Stimulated activated naive CD4-positive, alpha-beta T cell treated with Interleukin-2 at 50 U/mL for 16 hours (primary cell): ENCODE data around the gene DNAJC18.
"Not testable (repeated sequence)": the region's sequence is repeated elsewhere in the genome, so short reads cannot be mapped to it uniquely, and the experiment has no call there.

ENCODE experiments used
- DNase-seq: peaks from one replicate; lab custom pipeline; 2025; lab: John Stamatoyannopoulos, UW

DNAJC18 gene

GRCh38 chr5:139426203-139426885, 13.0 kb downstream of the DNAJC18 start:
- no peak for DNase-seq

- DNase-seq: no peak
Observed at GRCh38 chr5:139425497-139425896, 13.8 kb downstream of the DNAJC18 start.

GRCh38 chr5:139422307-139422893, 16.9 kb downstream of the DNAJC18 start:
- peak; percentile 9 for DNase-seq

- DNase-seq: no peak
Observed at GRCh38 chr5:139419226-139420192, 19.8 kb downstream of the DNAJC18 start.

- DNase-seq: no peak
Observed at GRCh38 chr5:139418793-139419192, 20.5 kb downstream of the DNAJC18 start.

GRCh38 chr5:139417214-139417613, 22.1 kb downstream of the DNAJC18 start:
- no peak for DNase-seq

- DNase-seq: no peak
Observed at GRCh38 chr5:139416651-139417050, 22.7 kb downstream of the DNAJC18 start.

- no peak for DNase-seq
Observed at GRCh38 chr5:139415869-139416268, 23.5 kb downstream of the DNAJC18 start.

GRCh38 chr5:139415221-139415861, 24.0 kb downstream of the DNAJC18 start:
- DNase-seq: peak; percentile 17

GRCh38 chr5:139414581-139415130, 24.7 kb downstream of the DNAJC18 start:
- DNase-seq: no peak

GRCh38 chr5:139413963-139414362, 25.4 kb downstream of the DNAJC18 start:
- DNase-seq: no peak

GRCh38 chr5:139413153-139413552, 26.2 kb downstream of the DNAJC18 start:
- no peak for DNase-seq

GRCh38 chr5:139410993-139411828, 28.1 kb downstream of the DNAJC18 start:
- DNase-seq: no peak

GRCh38 chr5:139410121-139410992, 29.0 kb downstream of the DNAJC18 start:
- no peak for DNase-seq

GRCh38 chr5:139409116-139409515, 30.2 kb downstream of the DNAJC18 start:
- not testable (repeated sequence) for DNase-seq

GRCh38 chr5:139408191-139408590, 31.1 kb downstream of the DNAJC18 start:
- DNase-seq: no peak

- DNase-seq: no peak
Observed at GRCh38 chr5:139407517-139407916, 31.8 kb downstream of the DNAJC18 start.

GRCh38 chr5:139406963-139407362, 32.4 kb downstream of the DNAJC18 start:
- DNase-seq: no peak

GRCh38 chr5:139404484-139404840, 34.9 kb downstream of the DNAJC18 start:
- no peak for DNase-seq
